NCI-H1048 (cell line): Measurements from ENCODE around the gene WNK3.
"Not testable (repeated sequence)": the region's sequence is repeated elsewhere in the genome, so short reads cannot be mapped to it uniquely, and the experiment has no call there.

Experiments
- DNase-seq: peaks from one replicate; lab custom pipeline; 2025; lab: John Stamatoyannopoulos, UW

Gene WNK3

GRCh38 chrX:54357414-54358377, at the start of gene WNK3:
WNK3 (minus strand) TSS chrX:54358046.
- DNase-seq = peak; percentile 67

- no peak for DNase-seq
Observed at GRCh38 chrX:54407266-54407665, 49.4 kb upstream of the WNK3 start.

- no peak for DNase-seq
Observed at GRCh38 chrX:54397113-54397512, 39.3 kb upstream of the WNK3 start.

GRCh38 chrX:54386314-54386713, 28.5 kb upstream of the WNK3 start:
- no peak for DNase-seq

- DNase-seq = not testable (repeated sequence)
Observed at GRCh38 chrX:54384661-54385060, 26.8 kb upstream of the WNK3 start.

- DNase-seq = no peak
Observed at GRCh38 chrX:54359408-54359807, 1.6 kb upstream of the WNK3 start.

- DNase-seq = no peak
Observed at GRCh38 chrX:54358424-54359211, 772 bp upstream of the WNK3 start.

- DNase-seq = no peak
Observed at GRCh38 chrX:54352677-54353076, 5.2 kb downstream of the WNK3 start.

- DNase-seq = not testable (repeated sequence)
Observed at GRCh38 chrX:54337383-54337782, 20.5 kb downstream of the WNK3 start.

GRCh38 chrX:54325077-54325476, 32.8 kb downstream of the WNK3 start:
- DNase-seq = no peak

- DNase-seq = no peak
Observed at GRCh38 chrX:54320067-54320466, 37.8 kb downstream of the WNK3 start.

- DNase-seq = no peak
Observed at GRCh38 chrX:54306379-54306778, 51.5 kb downstream of the WNK3 start.

- DNase-seq = no peak
Observed at GRCh38 chrX:54301516-54301915, 56.3 kb downstream of the WNK3 start.

- DNase-seq = no peak
Observed at GRCh38 chrX:54294306-54294705, 63.5 kb downstream of the WNK3 start.

- DNase-seq = no peak
Observed at GRCh38 chrX:54292755-54293154, 65.1 kb downstream of the WNK3 start.

- DNase-seq = no peak
Observed at GRCh38 chrX:54291758-54292157, 66.1 kb downstream of the WNK3 start.

- no peak for DNase-seq
Observed at GRCh38 chrX:54288968-54289367, 68.9 kb downstream of the WNK3 start.

GRCh38 chrX:54288277-54288676, 69.6 kb downstream of the WNK3 start:
- DNase-seq = no peak

GRCh38 chrX:54281676-54282075, 76.2 kb downstream of the WNK3 start:
- DNase-seq = no peak

GRCh38 chrX:54280466-54280865, 77.4 kb downstream of the WNK3 start:
- no peak for DNase-seq

- no peak for DNase-seq
Observed at GRCh38 chrX:54271664-54272063, 86.2 kb downstream of the WNK3 start.

- no peak for DNase-seq
Observed at GRCh38 chrX:54248309-54248708, 109.5 kb downstream of the WNK3 start.

- DNase-seq = no peak
Observed at GRCh38 chrX:54246866-54247265, 111.0 kb downstream of the WNK3 start.
